ENCODE measurements around the gene ERICH3. TPM values are rescaled to one million over a fixed set of nuclear protein-coding genes. Genes with fewer than 3 reads are reported as not detected.

Gene ERICH3
- total RNA-seq, 1 experiment from 2014 or later = not detected

DNA sequence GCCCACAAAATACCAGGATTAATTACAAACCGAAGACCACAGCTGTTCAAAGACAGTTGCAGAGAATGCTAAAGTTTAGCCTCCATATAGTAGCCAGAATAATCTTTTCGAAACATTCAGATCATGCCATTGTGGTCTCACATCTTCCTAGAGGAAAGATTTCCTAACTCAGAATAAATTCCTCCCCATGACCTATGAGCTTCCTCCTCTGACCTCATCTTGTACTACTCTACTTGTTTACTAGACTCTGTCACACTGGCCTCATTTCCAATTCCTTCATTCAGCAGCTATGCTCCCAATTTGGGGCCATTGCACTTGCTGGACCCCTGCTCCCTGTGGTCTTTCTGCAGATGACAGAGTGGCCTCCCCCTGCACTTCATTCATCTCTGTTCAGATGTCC is 89.4 kb downstream of the ERICH3 start:
- no peaks in the 10 kb centered on the region for H3K79me2 ChIP-seq (ENCODE audit: insufficient read depth, low read length)
- no peak overlapping the region for H4K8ac ChIP-seq (replicated peaks; ENCODE audit: insufficient read length, low read depth, low read length)
- Mint-ChIP-seq H3K9me3 (no peaks in the 10 kb centered on the region), H3K27me3 (ENCODE audit: low read depth) (no peaks in the 10 kb centered on the region), H3K4me1 (peaks cover 5 to 6% of the 10 kb centered on the region in 2 experiments; a peak in 1 of 4 replicates), H3K27ac (no peak overlapping the region), H3K4me3 (no peak overlapping the region), H3K36me3 (ENCODE audit: insufficient read depth in 1 of 3, low read depth in 3 of 3) (no peaks in the 10 kb centered on the region)
- H3K4me2 ChIP-seq (ENCODE audit: insufficient read depth, insufficient read length, low read length) = no peak overlapping the region
- no peak overlapping the region for H2BK5ac ChIP-seq (ENCODE audit: insufficient read length, low read length)
- H3T11ph ChIP-seq (ENCODE audit: low read length) = no peak overlapping the region
- H4K91ac ChIP-seq (ENCODE audit: insufficient read length, low read depth, low read length) = no peak overlapping the region
- no peak overlapping the region for H3K27ac ChIP-seq (ENCODE audit: insufficient read length, low read depth, low read length)
- no peaks in the 10 kb centered on the region for H4K20me1 ChIP-seq (ENCODE audit: control insufficient read depth, insufficient read depth, insufficient read length)
- no peak for DNase-seq
- no peak overlapping the region for H2BK120ac ChIP-seq (ENCODE audit: low read depth, low read length, poor library complexity, severe bottlenecking)
- WGBS (ENCODE audit: extremely low coverage, insufficient read length, low lambda C conversion rate) = no CpG with 5 or more reads among the region's 2 CpGs
- H3K9me3 ChIP-seq (ENCODE audit: control insufficient read depth, low read depth, low read length) = no peaks in the 10 kb centered on the region
- no peak overlapping the region for H3K23ac ChIP-seq (ENCODE audit: insufficient read length, low read depth, low read length)
- no peak overlapping the region for H2BK12ac ChIP-seq (ENCODE audit: insufficient read length, low read depth, low read length)
- no peaks in the 10 kb centered on the region; the same call in 1 of the 2 replicates for H3K27me3 ChIP-seq (ENCODE audit: insufficient read depth, low read length)
- no peak overlapping the region for H3K9ac ChIP-seq (ENCODE audit: extremely low read depth, insufficient read length, low read length)
- H2BK20ac ChIP-seq (ENCODE audit: low read depth, low read length, poor library complexity, severe bottlenecking) = no peak overlapping the region
- no peaks in the 10 kb centered on the region for H3K23me2 ChIP-seq (ENCODE audit: insufficient read length, low read depth, low read length, poor library complexity, severe bottlenecking)
- TF ChIP-seq, protein P1, sequence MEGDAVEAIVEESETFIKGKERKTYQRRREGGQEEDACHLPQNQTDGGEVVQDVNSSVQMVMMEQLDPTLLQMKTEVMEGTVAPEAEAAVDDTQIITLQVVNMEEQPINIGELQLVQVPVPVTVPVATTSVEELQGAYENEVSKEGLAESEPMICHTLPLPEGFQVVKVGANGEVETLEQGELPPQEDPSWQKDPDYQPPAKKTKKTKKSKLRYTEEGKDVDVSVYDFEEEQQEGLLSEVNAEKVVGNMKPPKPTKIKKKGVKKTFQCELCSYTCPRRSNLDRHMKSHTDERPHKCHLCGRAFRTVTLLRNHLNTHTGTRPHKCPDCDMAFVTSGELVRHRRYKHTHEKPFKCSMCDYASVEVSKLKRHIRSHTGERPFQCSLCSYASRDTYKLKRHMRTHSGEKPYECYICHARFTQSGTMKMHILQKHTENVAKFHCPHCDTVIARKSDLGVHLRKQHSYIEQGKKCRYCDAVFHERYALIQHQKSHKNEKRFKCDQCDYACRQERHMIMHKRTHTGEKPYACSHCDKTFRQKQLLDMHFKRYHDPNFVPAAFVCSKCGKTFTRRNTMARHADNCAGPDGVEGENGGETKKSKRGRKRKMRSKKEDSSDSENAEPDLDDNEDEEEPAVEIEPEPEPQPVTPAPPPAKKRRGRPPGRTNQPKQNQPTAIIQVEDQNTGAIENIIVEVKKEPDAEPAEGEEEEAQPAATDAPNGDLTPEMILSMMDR (conservative IDR thresholded peaks at IDR 0.05) = no peak
- no peak overlapping the region for H3K14ac ChIP-seq (ENCODE audit: insufficient read depth, low read length)
- H3K18ac ChIP-seq (ENCODE audit: insufficient read length, low read depth, low read length) = no peak overlapping the region
- no peak overlapping the region for H4K5ac ChIP-seq (ENCODE audit: insufficient read length, low read depth, low read length)
- H2AK5ac ChIP-seq (ENCODE audit: insufficient read length, low read length) = no peak overlapping the region
- H3K4me1 ChIP-seq (ENCODE audit: insufficient read depth, low read length) = no peaks in the 10 kb centered on the region
- no peaks in the 10 kb centered on the region for H3K79me1 ChIP-seq (ENCODE audit: insufficient read depth, low read depth, low read length, poor library complexity, severe bottlenecking)
- no peak overlapping the region for H2BK15ac ChIP-seq (ENCODE audit: low read depth, low read length)
- H2AFZ ChIP-seq (ENCODE audit: low read length) = no peak overlapping the region
- H3K56ac ChIP-seq (ENCODE audit: insufficient read length, low read depth, low read length) = no peak overlapping the region
- no peak overlapping the region for H3K4ac ChIP-seq (ENCODE audit: low read depth, low read length)

All from H9 (cell line).